GM12878 (cell line): ENCODE data around the gene SCUBE2.

ENCODE experiments used
- ATF7 ChIP-seq: fragments of 450-650 bp; IDR thresholded peaks from 2 replicates; pipeline ENCODE4 v1.6.1; 2016; ENCODE audit warnings: low read depth, mild to moderate bottlenecking
- CTCF ChIP-seq, 3 experiments: IDR thresholded peaks in 2 of 3; conservative IDR thresholded peaks in 1 of 3; 2 replicates each; pipeline ENCODE4 v1.5.1; 2011; ENCODE audit warnings: low read depth in 3 of 3, low read length in 3 of 3, mild to moderate bottlenecking in 3 of 3, control low read depth in 2 of 3, moderate library complexity in 2 of 3, inconsistent platforms in 1 of 3, mixed read lengths in 1 of 3; ENCODE audit not compliant: control insufficient read depth in 2 of 3, insufficient read depth in 1 of 3; ENCODE audit errors: extremely low read depth in 1 of 3
- EGR1 ChIP-seq, 2 experiments: IDR thresholded peaks; 1 replicate in 1 of 2; 2 replicates in 1 of 2; pipeline ENCODE4 v1.6.1; 2011 to 2012; ENCODE audit warnings: low read depth in 2 of 2, low read length in 2 of 2, borderline replicate concordance in 1 of 2, mild to moderate bottlenecking in 1 of 2, moderate library complexity in 1 of 2
- NRF1 ChIP-seq: conservative IDR thresholded peaks from 2 replicates; pipeline ENCODE4 v1.6.1; 2011; ENCODE audit warnings: mild to moderate bottlenecking, low read depth, low read length, improper control_type of control experiment
- POLR2A ChIP-seq: IDR thresholded peaks from 2 replicates; pipeline ENCODE4 v1.6.1; 2011; ENCODE audit warnings: low read depth, mild to moderate bottlenecking, low read length
- RUNX3 ChIP-seq: IDR thresholded peaks from 2 replicates; pipeline ENCODE4 v1.6.1; 2012; ENCODE audit warnings: low read length, inconsistent platforms
- SIN3A ChIP-seq: IDR thresholded peaks from 2 replicates; pipeline ENCODE4 v1.6.1; 2012; ENCODE audit warnings: low read depth, low read length, improper control_type of control experiment
- YBX1 ChIP-seq: fragments of 450-650 bp; IDR thresholded peaks from 2 replicates; pipeline ENCODE4 v1.6.1; 2016; ENCODE audit warnings: antibody characterized with exemption
- YY1 ChIP-seq: IDR thresholded peaks from 2 replicates; pipeline ENCODE4 v1.6.1; 2011; ENCODE audit warnings: low read depth, mild to moderate bottlenecking, low read length

- TF ChIP-seq YY1 (no peak), NRF1 (no peak), CTCF (IDR thresholded peaks at IDR 0.05 in 2 of 3, conservative IDR thresholded peaks at IDR 0.05 in 1 of 3; ENCODE audit: control insufficient read depth in 2 of 3, extremely low read depth in 1 of 3, insufficient read depth in 1 of 3, low read depth in 3 of 3, low read length in 3 of 3) (no peak), SIN3A (no peak), ATF7 (no peak), POLR2A (no peak), YBX1 (no peak), EGR1 (IDR thresholded peaks at IDR 0.05; ENCODE audit: borderline replicate concordance in 1 of 2, low read depth in 2 of 2, low read length in 2 of 2) (no peak), RUNX3 (no peak)
Measured at GRCh38 chr11:9005087-9005486, 86.3 kb downstream of the SCUBE2 start.
